ENCODE measurements around the gene EREG.

The EREG gene

GRCh38 chr4:74344031-74344430 is 20.9 kb upstream of the EREG start:
- no peak for DNase-seq (ENCODE audit: low spot score)

DNA sequence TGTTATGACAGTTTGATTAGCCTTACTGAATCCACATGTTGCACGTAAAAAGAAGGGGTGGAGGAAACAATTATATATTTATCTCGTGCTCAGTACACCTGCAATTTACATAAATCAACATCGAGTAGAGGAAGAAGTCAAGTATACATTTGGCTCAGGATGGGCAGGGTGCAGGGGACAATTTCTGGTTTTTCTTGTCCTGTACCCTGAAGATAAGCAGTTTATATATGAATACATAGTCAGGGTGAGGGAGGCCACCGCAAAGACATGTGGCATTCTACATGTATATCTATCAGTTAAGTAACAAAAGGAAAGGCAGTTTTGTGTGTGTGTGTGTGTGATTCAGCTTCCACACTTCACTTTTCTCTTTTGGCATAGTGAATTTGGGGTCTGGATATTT is 11.1 kb upstream of the EREG start:
- DNase-seq (ENCODE audit: low spot score) = no peak

DNA sequence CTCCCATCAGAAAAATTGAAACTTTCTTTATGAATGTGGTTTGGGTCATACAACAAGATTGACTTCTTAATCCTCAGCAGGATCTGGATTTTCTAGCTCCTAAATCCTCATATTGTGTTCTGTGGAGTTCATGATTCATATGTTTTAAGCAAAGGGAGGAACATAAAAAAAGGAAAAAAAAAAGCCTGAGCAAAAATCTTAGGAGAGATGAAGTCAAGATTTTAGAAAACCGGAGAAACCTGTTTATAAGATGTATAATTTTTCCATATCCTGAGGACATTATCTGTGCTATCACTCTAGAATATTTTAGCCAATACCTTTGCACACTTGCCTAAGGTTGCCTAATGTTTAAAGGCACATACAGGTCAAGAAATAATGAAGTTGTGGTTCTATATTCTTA is 7.0 kb upstream of the EREG start:
- no peak for DNase-seq (ENCODE audit: low spot score)

DNA sequence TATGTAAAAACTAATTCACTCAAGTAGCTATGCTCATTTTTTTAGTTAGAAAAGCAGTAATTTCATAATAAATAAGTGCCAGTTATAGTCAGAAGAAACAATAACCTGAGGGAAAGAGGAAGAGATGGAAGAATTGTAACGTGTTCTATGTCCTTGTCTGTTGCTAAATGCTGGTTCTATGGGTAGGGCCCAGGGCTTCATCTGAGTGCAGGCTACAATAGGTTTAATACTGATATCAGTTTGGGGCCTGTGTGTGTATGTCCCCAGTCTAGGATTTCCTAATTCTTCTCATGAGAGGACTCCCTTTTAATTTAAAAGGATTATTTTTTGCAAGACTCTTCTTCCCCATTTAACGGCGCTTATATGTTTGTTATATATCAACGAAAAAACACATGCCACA is 3.3 kb upstream of the EREG start:
- DNase-seq (ENCODE audit: low spot score) = no peak

- DNase-seq (ENCODE audit: low spot score) = no peak
Measured at GRCh38 chr4:74362347-74362746, 2.6 kb upstream of the EREG start.

DNA sequence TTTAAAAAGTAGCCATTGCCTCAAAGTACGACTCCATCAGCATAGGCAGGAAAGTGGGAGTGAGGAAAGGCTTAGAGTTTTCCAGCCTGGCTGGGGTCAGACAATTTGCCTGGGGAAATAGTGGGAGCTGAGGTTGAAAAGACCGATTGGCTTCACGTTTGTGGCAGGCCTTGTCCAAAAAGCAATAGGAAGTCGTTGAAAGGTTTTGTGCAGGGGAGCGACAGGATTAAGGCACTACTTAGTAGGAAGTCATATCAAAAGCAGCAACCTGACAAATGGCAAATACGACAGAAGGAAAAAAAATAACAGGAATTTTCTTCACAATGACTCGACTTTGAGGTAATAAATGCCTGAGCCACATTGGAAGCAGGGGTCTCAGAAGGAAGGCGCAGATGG is 691 bp upstream of the EREG start:
- DNase-seq (ENCODE audit: low spot score) = no peak

GRCh38 chr4:74365761-74366160 is 816 bp downstream of the EREG start:
- peak; percentile 9 for DNase-seq (ENCODE audit: low spot score)

- no peak for DNase-seq (ENCODE audit: low spot score)
Measured at GRCh38 chr4:74366367-74366911, 1.5 kb downstream of the EREG start.

- no peak for DNase-seq (ENCODE audit: low spot score)
Measured at GRCh38 chr4:74367656-74368290, 2.8 kb downstream of the EREG start.

GRCh38 chr4:74368596-74368995 is 3.7 kb downstream of the EREG start:
- DNase-seq (ENCODE audit: low spot score) = no peak

DNA sequence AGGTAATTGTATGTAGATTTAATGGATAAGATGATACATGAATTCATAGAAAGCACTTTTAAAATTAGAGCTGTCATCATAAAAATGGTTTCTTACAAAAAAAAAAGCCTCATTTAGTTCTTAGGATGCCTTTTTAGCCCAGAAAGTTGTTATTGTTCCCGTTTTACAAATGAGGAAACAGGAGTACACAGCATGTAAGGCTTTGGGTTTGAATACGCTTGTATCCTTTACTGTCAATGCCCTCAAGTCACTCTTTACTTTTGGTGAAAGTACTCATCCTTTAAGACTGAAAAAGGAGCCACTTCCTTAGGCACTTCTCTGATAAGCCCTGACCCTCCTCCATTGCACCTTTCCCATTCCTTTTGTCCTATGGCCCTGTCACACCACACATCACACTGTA is 4.9 kb downstream of the EREG start:
- no peak for DNase-seq (ENCODE audit: low spot score)

DNA sequence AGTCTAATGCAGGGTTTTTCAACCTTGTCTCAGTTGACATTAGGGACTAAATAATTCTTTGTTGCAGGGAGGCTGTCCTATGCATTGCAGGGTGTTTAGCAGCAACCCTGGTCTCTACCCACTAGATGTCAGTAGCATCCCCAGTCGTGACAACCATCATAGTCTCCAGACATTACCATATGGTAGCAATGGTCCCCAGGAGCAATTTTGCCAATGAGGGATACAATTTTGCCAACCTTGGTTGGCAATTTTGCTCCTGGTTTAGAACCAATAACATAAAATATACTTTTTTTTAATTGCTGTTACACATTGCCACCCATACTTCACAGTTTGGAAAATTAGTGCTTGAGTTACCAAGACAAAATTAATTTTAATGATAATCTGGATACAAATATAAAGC is 6.0 kb downstream of the EREG start:
- peak; percentile 47 for DNase-seq (ENCODE audit: low spot score)

- DNase-seq (ENCODE audit: low spot score) = no peak
Measured at GRCh38 chr4:74374128-74374527, 9.2 kb downstream of the EREG start.

DNA sequence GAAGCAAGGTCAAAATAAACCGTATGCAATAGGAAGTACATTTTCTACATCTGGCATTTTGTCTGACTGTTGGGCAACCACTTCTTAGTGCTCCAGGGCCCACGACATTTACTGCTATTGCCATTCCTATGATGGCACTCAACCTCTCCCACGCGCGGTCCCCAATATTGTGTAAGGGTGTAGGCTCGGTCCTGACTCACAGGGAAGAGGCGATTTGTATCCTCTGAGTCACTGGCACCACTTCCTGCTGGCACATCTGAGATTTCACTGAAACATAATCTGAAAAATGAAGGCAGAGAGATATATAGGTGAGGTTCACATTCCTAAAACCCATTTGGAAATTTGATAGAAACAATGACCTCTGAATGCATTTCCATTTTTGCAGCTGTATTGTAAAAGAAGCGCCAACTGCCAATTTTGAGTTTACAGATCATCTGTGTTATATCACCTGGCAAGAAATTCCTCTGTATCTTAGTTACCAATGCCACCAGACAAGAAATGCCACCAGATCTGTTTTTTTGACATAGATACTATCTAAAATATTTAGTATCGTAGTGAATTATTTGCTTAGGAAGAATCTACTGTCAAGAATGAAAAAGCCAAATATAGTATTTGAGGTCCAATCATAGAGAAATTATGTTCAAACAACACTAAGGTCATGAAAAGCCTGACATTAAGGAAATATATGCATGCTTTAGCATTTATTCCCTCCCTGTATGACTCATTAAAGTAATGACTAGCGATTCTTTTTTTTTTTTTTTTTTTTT is 9.8 kb downstream of the EREG start:
- DNase-seq (ENCODE audit: low spot score) = peak; percentile 63

DNA sequence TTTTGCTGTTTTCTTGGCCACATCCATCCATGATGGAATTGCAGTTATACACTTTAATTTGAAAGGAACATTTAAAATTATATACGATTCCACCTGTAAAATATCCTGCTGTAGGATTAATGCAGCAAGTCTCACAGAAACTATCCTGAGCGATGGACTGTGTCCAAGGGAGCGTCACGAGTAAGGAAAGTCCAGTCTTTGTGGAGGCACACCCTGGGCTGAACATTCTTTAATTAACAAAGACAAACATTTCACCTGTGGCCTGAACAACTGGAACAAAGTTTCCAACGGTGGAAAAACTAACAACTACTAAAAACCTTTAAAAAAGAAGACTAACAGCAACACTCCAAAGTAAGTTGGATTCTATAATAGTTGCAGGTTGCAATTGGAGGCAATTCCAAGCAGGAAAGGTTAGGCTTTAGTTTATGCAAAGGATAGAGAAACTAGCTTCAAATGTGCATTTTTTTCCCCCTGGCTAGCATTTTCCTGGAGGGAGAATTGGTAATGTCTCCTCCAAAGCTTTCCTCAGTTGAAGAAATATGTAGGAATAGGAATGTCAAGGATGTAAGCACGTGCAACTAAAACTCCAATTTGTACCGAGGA is 11.0 kb downstream of the EREG start:
- no peak for DNase-seq (ENCODE audit: low spot score)

DNA sequence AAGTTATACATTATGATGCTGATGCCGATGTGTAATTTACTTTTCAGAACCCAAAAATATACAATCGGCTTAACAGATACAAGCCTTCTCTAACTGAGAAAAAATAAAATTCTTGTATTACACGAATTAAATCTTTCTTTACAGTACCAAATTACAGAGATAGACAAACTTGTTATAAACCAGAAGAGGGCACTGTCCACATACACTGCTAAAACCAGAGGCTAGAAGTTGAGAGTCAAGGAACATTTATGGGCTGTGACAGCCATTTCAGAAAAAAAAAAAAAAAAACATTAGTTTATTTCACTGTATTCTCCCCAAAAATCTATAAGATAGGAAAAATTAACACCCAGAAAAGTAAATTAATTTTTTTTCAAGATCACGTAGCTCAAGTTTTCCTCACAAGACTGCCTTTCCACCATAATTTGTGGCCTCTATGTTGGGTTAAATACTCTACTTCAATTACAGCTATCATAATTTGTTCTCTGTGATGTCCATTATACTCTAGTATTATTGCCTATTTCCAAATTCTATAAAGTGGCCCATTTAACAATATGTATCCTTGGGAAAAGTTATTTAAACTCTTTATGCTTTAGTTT is 12.0 kb downstream of the EREG start:
- peak; percentile 59 for DNase-seq (ENCODE audit: low spot score)

- DNase-seq (ENCODE audit: low spot score) = no peak
Measured at GRCh38 chr4:74377714-74378113, 12.8 kb downstream of the EREG start.

DNA sequence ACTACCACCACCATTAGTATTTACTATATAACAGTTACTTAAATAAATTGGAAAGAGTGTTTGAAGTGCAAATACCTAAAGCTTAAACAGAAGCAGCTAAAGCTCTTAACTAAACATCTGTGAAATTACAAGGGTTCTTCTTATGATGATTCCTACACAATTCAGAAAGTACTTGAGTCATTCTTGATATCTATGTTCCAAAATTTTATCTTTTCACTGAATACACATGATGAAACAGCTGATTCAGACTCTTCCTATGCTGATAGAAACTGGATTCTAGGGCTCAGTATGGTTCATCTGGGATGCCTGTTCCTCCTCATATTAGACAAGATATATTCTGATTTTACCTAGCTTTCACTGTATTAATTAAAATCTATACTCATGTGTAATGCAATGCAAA is 13.6 kb downstream of the EREG start:
- DNase-seq (ENCODE audit: low spot score) = no peak

DNA sequence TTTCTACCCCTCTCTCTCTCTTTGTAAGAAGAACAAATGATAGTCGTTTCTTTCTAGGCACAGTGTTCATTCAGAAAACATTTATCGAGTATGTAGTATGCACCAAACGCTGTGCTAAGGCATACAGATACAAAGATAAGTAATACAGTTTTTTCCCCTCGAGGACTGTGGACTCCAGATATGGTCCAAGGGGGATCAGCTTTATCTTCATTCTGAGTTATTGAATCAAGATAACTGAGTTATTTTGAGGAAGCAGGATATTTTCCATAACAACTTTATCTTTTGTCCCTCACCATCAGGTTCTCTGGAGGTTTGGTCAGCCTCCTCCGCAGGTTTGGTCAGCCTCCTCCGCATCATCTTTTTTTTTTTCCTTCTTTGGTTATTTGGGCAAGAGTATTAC is 15.0 kb downstream of the EREG start:
- no peak for DNase-seq (ENCODE audit: low spot score)

DNA sequence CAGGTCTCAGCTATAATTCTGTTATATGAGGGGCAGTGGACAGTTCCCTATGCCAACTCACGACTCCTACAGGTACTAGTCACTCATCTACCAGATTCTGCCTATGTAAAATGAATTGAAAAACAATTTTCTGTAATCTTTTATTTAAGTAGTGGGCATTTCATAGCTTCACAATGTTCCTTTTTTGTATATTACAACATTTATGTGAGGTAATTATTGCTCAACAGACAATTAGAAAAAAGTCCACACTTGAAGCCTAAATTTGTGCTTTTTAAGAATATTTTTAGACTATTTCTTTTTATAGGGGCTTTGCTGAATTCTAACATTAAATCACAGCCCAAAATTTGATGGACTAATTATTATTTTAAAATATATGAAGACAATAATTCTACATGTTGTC is 20.4 kb downstream of the EREG start:
- no peak for DNase-seq (ENCODE audit: low spot score)

GRCh38 chr4:74386159-74386558 is 21.2 kb downstream of the EREG start:
- no peak for DNase-seq (ENCODE audit: low spot score)

GRCh38 chr4:74387790-74388189 is 22.8 kb downstream of the EREG start:
- DNase-seq (ENCODE audit: low spot score) = no peak

DNA sequence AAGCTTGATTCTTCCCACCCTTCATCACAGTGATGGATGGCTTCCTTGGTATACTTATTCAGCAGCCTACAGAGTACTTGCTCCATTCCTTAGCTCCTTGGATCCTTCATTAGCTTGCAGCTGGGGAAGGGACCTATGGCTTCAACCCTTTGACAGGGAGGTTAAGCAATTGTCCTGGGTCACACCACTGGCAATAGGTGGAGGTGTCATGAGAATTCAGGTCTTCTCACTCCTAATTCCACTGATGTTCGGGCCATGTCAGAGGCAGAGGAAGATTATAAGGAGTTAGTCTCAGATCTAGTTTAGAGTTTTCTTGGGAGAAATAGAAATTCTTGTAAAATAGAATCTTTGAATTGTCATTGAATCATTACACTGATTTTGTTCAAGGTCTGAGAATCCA is 24.5 kb downstream of the EREG start:
- DNase-seq (ENCODE audit: low spot score) = no peak

Measured in AG20443 (cell line).